Stomach (tissue), 9 donors: ENCODE measurements around the gene KANK3. TPM values are rescaled to one million over a fixed set of nuclear protein-coding genes. Genes with fewer than 3 reads are reported as not detected.
"Not testable (repeated sequence)": the region's sequence is repeated elsewhere in the genome, so short reads cannot be mapped to it uniquely, and the experiment has no call there.

ENCODE experiments used
- DNase-seq, 2 donors: peaks; one replicate each; pipeline versions ENCODE4 v3.0.0 to v3.0.0-alpha.2; 2013 to 2019
- H3K27ac ChIP-seq, 5 donors: fragments of 200-600 bp in 4 of 5; sonication (generic) in 4 of 5; one replicate each; pipeline ENCODE4 v1.5.1; 2013 to 2019; ENCODE audit warnings: mild to moderate bottlenecking in 1 of 5, moderate library complexity in 1 of 5
- H3K27me3 ChIP-seq, 3 donors: fragments of 200-600 bp; sonication (generic); one replicate each; pipeline ENCODE4 v1.5.1; 2017 to 2019; ENCODE audit warnings: mixed run types in 1 of 3
- H3K36me3 ChIP-seq, 4 donors: fragments of 200-600 bp; sonication (generic); 1 replicate in 3 of 4; 2 replicates in 1 of 4; pipeline ENCODE4 v1.5.1; 2016 to 2019
- H3K4me1 ChIP-seq, 4 donors: fragments of 200-600 bp; sonication (generic); one replicate each; pipeline ENCODE4 v1.5.1; 2016 to 2019
- H3K4me3 ChIP-seq, 4 donors: fragments of 200-600 bp; sonication (generic) in 3 of 4; one replicate each; pipeline ENCODE4 v1.5.1; 2016 to 2019; ENCODE audit warnings: mild to moderate bottlenecking in 1 of 4
- H3K9me3 ChIP-seq, 4 donors: fragments of 200-600 bp; sonication (generic); one replicate each; pipeline ENCODE4 v1.5.1; 2016 to 2019
- CTCF ChIP-seq, 7 experiments: fragments of 450-650 bp in 4 of 7; fragments of 200-600 bp in 3 of 7; sonication (generic) in 3 of 7; IDR thresholded peaks; one replicate each; pipeline ENCODE4 v1.5.1; 2016 to 2019; ENCODE audit warnings: antibody characterized with exemption in 7 of 7, control low read depth in 2 of 7, mild to moderate bottlenecking in 1 of 7
- EP300 ChIP-seq: sonication (generic); formaldehyde crosslinking; IDR thresholded peaks from one replicate; pipeline ENCODE4 v1.6.1; 2017; ENCODE audit warnings: antibody characterized with exemption
- POLR2A ChIP-seq, 4 donors: fragments of 450-650 bp; IDR thresholded peaks; one replicate each; pipeline ENCODE4 v1.6.1; 2016; ENCODE audit warnings: antibody characterized with exemption in 4 of 4, control low read depth in 2 of 4, mild to moderate bottlenecking in 1 of 4, moderate library complexity in 1 of 4
- POLR2AphosphoS5 ChIP-seq, 3 donors: sonication (generic); formaldehyde crosslinking; IDR thresholded peaks; one replicate each; pipeline ENCODE4 v1.6.1; 2016; ENCODE audit warnings: antibody characterized with exemption in 3 of 3
- WGBS, 5 donors: extraction: QIAGEN DNeasy Blood & Tissue Kit in 3 of 5; methylation state at CpG; one replicate each; pipeline versions ENCODE4 v1.1.5 to v1.1.7; 2013 to 2018; 5-methylcytosine and 5-hydroxymethylcytosine counted together
- intact Hi-C: fragments of 100-400 bp; cut with DNase I; formaldehyde crosslinking; loops from one replicate; pipeline ENCODE4 v1.15.1; 2023; ENCODE audit warnings: low total_unique reads
- polyA plus RNA-seq, 3 donors: library from polyadenylated mRNA; stranded (reverse); fragments of 200-250 nt; gene quantifications; one replicate each; pipeline ENCODE4 v1.2.3, GENCODE V29; 2013
- total RNA-seq, 5 donors: library from RNA; depleted of rRNA; stranded (reverse); fragments of >200 nt; gene quantifications; one replicate each; pipeline versions ENCODE4 v1.1.0 to v1.2.3, GENCODE V29; 2014 to 2016
- donor health status: healthy with polysubstance abuse.
- donor health status: Bipolar disorder and iron deficiency.
- donor health status: healthy.

Gene KANK3
- total and polyA plus RNA-seq, 8 donors = 4.4 to 72.4 (median 7.2) TPM; not detected in 1

DNA sequence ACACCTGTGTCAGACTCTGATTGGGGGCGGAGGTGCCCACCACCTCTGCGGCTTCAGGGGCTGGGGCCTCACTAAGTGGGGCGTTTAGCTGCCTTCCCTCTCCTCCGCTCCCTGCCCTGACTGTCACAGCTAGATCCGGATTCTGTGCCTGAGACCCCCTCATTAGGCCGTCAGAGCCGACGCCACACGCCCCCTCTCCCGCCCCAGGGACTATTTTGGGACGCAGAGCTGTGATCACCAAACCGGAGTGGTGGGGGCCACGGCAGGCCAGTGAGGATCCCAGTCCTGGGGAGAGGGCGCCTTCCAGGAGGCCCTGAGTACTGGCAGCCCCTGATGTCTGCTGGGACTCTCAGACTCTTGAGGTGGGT is 762 bp downstream of the KANK3 start:
- DNase-seq = no peak
- Histone ChIP-seq H3K4me1 (peaks cover 10 to 19% (median 14%) of the 10 kb centered on the region in 4 donors), H3K27ac (peak overlapping the region in 4 of 5 donors; percentile 76 to 85 (median 81)), H3K9me3 (no peaks in the 10 kb centered on the region), H3K36me3 (no peaks in the 10 kb centered on the region), H3K4me3 (peak overlapping the region; percentile 49 to 53 (median 52)), H3K27me3 (peaks cover 0 to 76% (median 15%) of the 10 kb centered on the region in 3 donors)
- TF ChIP-seq POLR2AphosphoS5 (IDR thresholded peaks at IDR 0.05) (no peak), CTCF (IDR thresholded peaks at IDR 0.05) (no peak), POLR2A (IDR thresholded peaks at IDR 0.05) (no peak), EP300 (no peak)
- WGBS, 5 donors = 35 to 50% (median 41%) methylated on average over 10 to 14 of the region's 14 CpGs
- intact Hi-C loops = no loop called here

DNA sequence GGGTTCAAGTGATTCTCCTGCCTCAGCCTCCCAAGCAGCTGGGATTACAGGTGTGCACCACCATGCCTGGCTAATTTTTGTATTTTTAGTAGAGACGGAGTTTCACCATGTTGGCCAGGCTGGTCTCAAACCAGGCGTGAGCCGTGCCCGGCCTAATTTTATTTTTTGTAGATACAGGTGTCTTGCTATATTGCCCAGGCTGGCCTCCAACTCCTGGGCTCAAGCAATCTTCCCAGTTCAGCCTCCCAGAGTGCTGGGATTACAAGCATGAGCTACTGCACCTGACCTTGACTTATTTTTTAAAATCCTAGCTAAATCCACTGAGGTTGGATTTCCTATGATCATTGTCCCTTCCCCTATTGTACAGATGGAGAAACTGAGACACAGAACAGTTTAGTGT is 1.6 kb downstream of the KANK3 start:
- Histone ChIP-seq H3K27ac (peak overlapping the region in 4 of 5 donors; percentile 4 to 85 (median 81)), H3K27me3 (peaks cover 0 to 84% (median 15%) of the 10 kb centered on the region in 3 donors), H3K4me1 (peaks cover 10 to 19% (median 14%) of the 10 kb centered on the region in 4 donors)
- WGBS, 5 donors = 89 to 96% (median 93%) methylated on average over 4 of the region's 4 CpGs
- H3K9me3 ChIP-seq, DNase-seq, H3K36me3 ChIP-seq, H3K4me3 ChIP-seq, intact Hi-C loops: not testable (repeated sequence)

DNA sequence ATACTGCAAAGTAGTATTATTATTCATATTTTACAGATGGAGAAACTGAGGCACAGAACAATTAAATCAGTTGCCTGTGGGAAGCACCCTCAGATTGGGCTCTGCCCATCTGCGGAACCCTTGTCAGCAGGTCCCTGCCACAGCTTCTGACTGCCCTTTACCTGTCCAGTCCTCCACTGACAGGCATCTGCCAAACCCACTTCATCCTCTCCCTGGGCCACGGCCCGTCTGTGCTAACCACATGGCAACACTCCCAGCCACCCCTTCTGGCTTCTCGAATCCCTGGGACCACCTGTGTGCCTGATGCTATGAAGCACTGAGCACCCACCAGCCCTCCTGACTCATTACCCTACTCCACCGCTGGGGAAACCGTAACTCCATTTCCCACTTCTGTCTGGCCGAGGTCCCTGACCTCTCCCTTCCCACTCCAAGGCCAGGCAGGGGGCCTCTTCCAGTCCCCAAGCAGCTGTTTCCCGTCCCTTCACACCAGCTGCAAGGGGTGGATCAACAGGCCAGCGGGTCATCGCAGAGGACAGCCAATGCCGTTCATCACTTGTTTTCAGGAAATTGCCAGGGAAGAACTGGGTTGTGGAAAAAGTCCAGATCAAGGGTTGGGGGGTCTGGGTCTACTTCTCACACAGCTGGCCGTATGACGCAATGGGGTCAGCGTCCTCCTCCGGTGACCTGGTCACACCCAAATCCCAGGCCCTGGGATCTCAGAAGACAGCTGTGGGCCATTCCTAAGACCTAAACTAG is 2.5 kb downstream of the KANK3 start:
- H3K27ac ChIP-seq = peak overlapping the region in 4 of 5 donors; percentile 4 to 85 (median 61)
- no peak overlapping the region for H3K4me3 ChIP-seq
- H3K9me3 ChIP-seq = no peaks in the 10 kb centered on the region
- WGBS, 5 donors = 28 to 36% (median 31%) methylated on average over 15 of the region's 15 CpGs
- peaks cover 0 to 90% (median 20%) of the 10 kb centered on the region in 3 donors for H3K27me3 ChIP-seq
- TF ChIP-seq POLR2AphosphoS5 (IDR thresholded peaks at IDR 0.05) (peak; percentile 21 to 66 (median 60)), CTCF (IDR thresholded peaks at IDR 0.05) (no peak), EP300 (peak; percentile 70)
- H3K4me1 ChIP-seq = peaks cover 10 to 24% (median 19%) of the 10 kb centered on the region in 4 donors
- intact Hi-C loops = no loop called here
- peak; percentile 37 to 74 for DNase-seq
- no peaks in the 10 kb centered on the region for H3K36me3 ChIP-seq

DNA sequence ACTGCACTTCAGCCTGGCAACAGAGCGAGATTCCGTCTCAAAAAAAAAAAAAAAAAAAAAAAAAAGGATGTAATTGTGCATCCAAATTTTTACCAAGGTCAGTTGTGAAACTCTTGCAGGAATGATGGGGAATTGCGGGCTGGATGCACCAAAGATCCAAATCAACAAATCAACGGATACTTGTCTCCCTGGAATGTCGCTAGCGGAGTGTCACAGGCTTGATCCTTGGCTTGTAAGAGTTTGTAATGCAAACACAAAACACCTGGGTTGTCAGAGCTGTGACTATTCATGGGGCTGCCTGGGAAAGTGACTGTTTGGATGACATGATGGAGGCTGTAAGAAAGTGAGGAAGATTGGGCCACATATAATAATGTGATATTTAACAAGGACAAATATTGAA is 4.2 kb downstream of the KANK3 start:
- TF ChIP-seq POLR2AphosphoS5 (IDR thresholded peaks at IDR 0.05) = no peak
- no peak for TF ChIP-seq POLR2A (IDR thresholded peaks at IDR 0.05)
- TF ChIP-seq EP300 = no peak
- no peak for TF ChIP-seq CTCF (IDR thresholded peaks at IDR 0.05)
- H3K4me3 ChIP-seq = no peak overlapping the region
- H3K36me3 ChIP-seq = no peaks in the 10 kb centered on the region
- H3K27me3 ChIP-seq = peaks cover 12 to 92% (median 34%) of the 10 kb centered on the region in 3 donors
- WGBS, 5 donors = 50 to 69% (median 63%) methylated on average over 6 of the region's 6 CpGs
- H3K9me3 ChIP-seq = no peaks in the 10 kb centered on the region
- intact Hi-C loops = no loop called here
- H3K27ac ChIP-seq = no peak overlapping the region
- no peak for DNase-seq
- peaks cover 20 to 41% (median 36%) of the 10 kb centered on the region in 4 donors for H3K4me1 ChIP-seq

- H3K27ac ChIP-seq = no peak overlapping the region
- intact Hi-C loops = no loop called here
- H3K4me1 ChIP-seq = peaks cover 27 to 41% (median 36%) of the 10 kb centered on the region in 4 donors
- DNase-seq = peak in 1 of 2 donors; percentile 22
- TF ChIP-seq POLR2A (IDR thresholded peaks at IDR 0.05) (no peak), EP300 (no peak), POLR2AphosphoS5 (IDR thresholded peaks at IDR 0.05) (no peak)
- no peak overlapping the region for H3K4me3 ChIP-seq
- peaks cover 23 to 92% (median 37%) of the 10 kb centered on the region in 3 donors for H3K27me3 ChIP-seq
- no peaks in the 10 kb centered on the region for H3K36me3 ChIP-seq
- H3K9me3 ChIP-seq = no peaks in the 10 kb centered on the region
- WGBS, 5 donors = 55 to 91% (median 62%) methylated on average over 7 of the region's 7 CpGs
Observed at GRCh38 chr19:8337728-8338127, 5.3 kb downstream of the KANK3 start.
